HG03442 (cell line): ENCODE data around the gene UBA3.

Experiments
- ATAC-seq: cut with Tn5 transposase; IDR thresholded peaks from one replicate; pipeline ENCODE4 v1.9.1; 2021; ENCODE audit warnings: mild to moderate bottlenecking, moderate library complexity; ENCODE audit not compliant: unreplicated experiment

The UBA3 gene

DNA sequence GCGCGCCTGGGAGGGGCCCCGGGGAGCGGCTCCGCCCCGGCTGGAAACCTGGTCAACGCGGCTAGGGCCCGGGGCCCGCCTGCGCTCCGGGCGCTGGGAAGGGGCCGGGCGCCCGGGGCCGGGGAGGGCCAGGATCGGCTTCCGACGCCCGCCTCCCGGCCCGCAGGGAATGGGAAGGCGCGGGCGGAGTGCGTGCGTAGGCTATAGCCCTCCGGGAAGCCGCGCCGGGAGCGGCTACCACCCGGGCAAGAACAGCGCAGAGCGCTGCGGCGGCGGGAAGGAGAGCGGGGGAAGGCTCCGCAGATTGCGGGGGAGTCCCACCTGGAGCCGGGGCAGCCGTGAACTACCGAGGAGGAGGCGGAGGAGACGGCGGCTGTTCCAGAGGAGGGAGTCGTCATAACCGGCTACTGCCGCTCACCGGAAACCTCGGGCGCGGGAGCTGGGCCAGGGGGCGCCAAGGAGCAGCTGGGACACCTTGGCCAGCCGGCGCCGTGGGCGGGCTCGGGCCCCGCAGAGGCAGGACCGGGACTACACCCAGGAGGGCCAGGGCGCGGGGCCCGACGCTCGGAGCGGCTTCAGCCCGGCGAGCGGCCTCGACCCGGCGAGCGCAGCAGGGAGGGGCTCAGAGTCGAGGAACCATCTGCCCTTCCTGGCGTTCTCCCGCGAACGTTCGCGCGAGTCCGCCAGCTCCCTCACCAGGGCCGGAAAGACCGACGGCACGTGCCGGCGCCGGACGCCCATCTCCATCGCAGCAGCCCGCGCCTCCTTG, 66.7 kb downstream of the UBA3 start, which contains the start of gene EOGT:
Gene EOGT, minus strand, starts transcription at position 432 of the 769 bp plus-strand sequence. CDS start 3,838 bp downstream, outside the sequence.
- ATAC-seq, result peak; percentile 84

DNA sequence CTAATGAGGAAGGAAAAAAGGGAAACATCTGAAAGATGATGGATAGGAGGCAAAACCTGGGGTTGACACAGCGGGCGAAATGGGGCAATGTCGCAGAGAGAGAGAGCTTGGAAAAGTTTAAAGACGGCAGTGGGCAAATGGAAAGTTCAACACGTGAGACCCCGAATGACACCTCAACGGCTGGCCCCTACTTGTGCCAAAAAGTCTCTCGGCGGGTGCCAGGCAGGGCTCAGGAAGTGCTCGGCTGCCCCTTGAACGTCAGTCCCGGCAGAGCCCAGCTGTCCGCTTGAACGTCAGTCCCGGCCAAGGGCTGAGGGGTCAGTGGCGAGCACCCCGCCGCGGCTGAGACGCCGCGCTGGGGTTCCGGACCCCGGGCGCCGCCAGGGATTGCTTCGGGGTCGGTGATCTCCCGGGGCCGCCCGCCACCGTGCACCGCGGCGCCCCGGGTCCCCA, 67.3 kb downstream of the UBA3 start:
- peak; percentile 36 for ATAC-seq

DNA sequence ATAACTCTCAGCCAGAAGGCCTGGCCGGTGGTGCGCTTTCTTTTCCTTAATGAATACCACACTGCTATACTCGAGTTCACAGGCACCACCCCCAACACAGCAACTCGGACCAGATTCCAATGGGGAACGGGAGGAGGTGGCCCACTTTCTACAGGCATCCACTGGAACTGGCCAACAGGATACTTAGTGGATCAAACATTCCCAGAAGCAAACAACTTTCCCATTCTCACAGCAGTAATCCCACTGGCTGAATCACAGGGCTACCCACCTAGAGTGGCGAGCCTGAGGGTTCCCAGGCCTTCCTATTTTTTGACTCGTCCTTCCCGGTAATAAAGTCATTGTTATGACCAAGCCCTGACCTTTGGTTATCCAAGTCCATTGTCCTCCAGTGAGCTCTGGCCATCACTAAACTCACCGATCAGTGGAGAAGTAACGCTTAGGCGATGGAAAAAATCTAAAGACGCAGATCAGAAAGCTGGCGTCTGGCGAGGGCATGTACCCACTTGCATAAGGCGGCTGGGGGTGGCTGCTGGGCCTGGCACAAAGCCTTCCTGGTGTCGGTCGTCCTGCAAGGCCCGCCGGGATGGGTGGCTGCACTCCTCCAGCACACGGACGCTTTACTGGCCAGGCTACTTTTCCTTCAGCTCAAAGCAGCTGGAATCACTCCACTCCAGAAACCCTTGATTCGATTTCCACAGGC, 67.9 kb downstream of the UBA3 start:
- ATAC-seq, result no peak

DNA sequence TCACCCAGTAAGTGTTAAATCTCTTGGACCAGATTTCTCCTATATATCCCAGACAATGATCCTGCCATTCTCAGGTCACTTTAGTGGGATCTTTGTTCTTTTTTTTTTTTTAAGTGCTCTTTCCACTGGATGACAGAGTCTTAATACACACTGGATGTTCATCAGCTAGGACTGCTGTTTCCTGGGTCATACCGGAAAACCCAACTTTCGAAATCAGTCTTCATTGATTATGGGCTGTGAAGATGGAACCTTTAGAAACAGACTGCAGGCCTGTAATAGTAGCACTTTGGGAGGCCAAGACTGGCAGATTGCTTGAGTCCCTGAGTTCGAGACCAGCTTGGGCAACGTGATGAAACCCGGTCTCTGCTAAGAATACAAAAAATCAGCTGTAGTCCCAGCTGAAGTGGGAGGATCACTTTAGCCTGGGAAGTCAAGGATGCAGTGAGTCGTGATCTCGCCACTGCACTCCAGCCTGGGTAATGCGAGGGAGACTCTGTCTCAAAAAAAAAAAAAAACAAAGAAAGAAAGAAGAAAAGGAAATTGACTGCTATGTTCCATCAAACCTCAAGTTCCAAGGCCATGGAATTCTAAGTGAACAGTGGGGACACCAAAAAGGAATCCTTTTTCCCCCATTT, 69.0 kb downstream of the UBA3 start:
- ATAC-seq, result no peak

DNA sequence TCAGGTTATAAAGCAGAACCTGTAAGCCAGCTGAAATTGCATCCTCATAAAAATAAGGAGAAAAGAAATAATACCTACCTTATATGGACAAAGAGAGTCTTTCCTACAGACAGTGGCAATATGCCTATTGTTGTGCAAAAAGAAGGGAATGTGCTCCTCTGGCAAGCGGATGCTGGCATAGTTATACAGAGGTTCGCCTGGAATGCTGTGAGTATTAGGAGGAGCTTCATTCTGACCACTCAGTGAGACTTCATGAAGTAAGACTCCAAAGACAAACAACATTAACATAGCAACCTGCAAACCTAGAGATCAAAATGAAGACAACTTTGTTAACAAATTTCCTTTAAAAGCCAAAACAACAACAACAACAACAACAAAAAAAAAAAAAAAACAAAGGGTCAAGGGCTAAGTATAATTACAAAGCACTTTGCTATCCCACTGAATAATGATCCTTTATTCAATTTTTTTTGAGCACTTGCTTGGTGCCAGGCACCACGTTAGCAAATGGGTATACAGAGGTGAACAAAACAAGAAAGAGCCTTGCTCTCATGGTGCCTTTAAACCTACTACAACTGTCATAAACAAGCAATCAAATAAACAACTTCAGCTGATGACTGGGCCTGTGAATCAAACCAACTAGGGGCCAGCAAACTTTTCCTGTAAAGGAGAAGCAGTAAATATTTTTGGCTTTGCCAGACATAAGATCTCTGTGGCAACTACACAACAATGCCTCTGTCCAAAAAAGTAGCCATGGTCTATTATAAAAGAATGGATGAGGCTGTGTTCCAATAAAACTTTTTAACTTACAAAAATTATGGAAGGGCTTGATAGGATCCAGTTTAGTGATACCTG, 70.4 kb downstream of the UBA3 start:
- ATAC-seq, result no peak

DNA sequence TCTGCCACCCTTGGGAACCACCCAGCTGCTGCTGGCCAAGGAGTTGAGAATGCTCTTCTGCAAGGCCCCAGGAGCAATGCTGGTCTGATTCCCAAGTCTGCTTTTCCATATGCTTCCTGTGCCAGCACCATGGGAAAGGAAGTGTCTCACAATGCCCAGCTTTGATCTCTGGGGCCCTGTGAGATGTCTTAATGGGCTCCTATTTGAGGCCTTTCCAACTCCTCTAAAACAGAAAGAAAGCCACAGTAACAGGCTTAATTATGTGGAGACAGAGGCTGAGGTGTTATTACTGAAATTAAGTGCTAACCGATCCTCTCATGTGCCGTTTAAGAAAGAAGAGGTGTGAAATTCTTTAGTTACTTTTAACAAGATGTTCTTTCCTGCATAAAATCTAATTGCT, 71.2 kb downstream of the UBA3 start:
- no peak for ATAC-seq

DNA sequence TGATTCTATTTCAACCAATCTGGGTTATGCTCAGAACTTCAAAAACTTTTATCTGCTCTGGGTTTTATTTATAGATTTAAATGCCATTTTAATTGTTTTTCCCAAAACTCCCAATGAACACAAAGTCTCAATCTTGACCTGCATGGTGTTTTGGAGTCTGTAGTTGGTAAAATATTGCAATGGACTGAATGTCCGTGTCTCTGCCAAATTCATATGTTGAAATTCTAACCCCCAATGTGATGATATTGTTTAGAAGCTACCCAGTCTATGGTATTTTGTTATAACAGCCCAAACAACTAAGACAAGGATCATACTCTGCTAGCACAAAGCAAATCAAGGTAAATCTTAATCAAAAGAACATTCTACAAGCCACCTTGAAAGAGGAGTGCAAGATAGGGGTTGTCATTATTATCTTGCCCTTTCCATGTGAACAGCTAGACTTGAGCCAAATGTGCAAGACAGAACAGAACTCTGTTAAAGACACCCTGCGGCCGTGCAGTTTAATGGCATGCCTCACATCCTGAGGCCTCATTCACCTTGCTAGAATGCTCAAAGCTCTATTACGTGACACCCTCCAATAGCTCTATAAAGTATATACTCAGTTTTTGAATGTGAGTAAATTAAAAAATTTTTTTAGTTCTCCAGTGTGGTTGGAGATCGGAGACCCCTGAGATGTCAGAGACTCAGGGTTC, 74.2 kb downstream of the UBA3 start:
- no peak for ATAC-seq

DNA sequence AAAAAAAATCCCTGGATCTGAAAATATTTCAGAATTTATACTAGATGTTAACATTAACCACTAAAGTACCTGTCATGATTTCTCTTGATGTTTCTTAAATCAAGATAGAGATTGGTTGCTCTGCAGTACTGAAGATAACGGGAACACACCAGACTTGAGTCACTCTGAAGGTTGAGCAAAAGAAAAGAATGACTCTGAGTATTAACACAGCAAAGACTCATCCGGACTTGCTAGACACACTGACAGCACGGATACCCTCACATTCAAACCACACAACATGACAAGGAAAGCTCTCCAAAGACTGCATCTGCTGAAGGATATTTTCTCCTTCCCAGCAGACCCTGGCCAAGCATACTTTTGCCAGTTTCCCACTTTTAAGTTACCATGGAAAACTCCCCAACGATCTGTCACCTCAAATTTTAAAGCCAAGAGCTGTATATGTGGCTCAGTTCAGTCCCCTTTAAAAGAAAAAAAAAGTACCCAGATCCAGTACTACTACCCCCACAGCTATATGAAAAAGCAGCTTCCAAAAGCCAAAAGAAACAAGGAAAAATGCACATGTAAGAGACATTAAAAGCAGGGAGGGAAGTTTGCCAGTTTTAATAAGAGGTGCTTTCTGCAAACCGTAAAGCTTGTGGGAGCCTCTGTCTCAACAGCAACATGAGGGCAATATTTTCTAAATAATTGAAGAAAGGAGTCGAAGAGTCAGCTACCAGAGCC, 74.9 kb downstream of the UBA3 start:
- ATAC-seq, result no peak
